Neural cell (in vitro differentiated cells): Measurements from ENCODE around the gene IGFBP4. TPM values are rescaled to one million over a fixed set of nuclear protein-coding genes. Genes with fewer than 3 reads are reported as not detected.

Experiments
- H2AFZ ChIP-seq: fragments of 200-600, 300-800 bp; sonication (generic), shearing (Covaris generic); 2 replicates; pipeline ENCODE4 v1.6.0; 2014; ENCODE audit warnings: low read depth, mild to moderate bottlenecking, antibody characterized with exemption, low read length, moderate library complexity
- H3F3A ChIP-seq: fragments of 200-600 bp; shearing (Covaris generic); 2 replicates; pipeline ENCODE4 v1.6.1; 2016; ENCODE audit warnings: mild to moderate bottlenecking, moderate library complexity, mixed read lengths, antibody characterized with exemption, low read length; ENCODE audit not compliant: insufficient read depth, poor library complexity, severe bottlenecking
- H3K27ac ChIP-seq: fragments of 200-600, 300-800 bp; sonication (generic), shearing (Covaris generic); 2 replicates; pipeline ENCODE4 v1.5.1; 2014; ENCODE audit warnings: mild to moderate bottlenecking, low read length, moderate library complexity
- H3K27me3 ChIP-seq: fragments of 300-800, 200-600 bp; sonication (generic), shearing (Covaris generic); 2 replicates; pipeline ENCODE4 v1.6.0; 2014; ENCODE audit warnings: mild to moderate bottlenecking, low read depth, low read length, moderate library complexity; ENCODE audit not compliant: insufficient read depth
- H3K36me3 ChIP-seq: fragments of 300-800, 200-600 bp; sonication (generic), shearing (Covaris generic); 2 replicates; pipeline ENCODE4 v1.5.1; 2014; ENCODE audit warnings: mild to moderate bottlenecking, antibody characterized with exemption, low read length, moderate library complexity; ENCODE audit not compliant: insufficient read depth
- H3K4me2 ChIP-seq: fragments of 300-800, 200-600 bp; sonication (generic), shearing (Covaris generic); 2 replicates; pipeline ENCODE4 v1.6.0; 2014; ENCODE audit warnings: mild to moderate bottlenecking, low read length
- H3K4me3 ChIP-seq: fragments of 300-800, 200-600 bp; sonication (generic), shearing (Covaris generic); 2 replicates; pipeline ENCODE4 v1.5.1; 2014; ENCODE audit warnings: mild to moderate bottlenecking, low read length, moderate library complexity
- H3K79me2 ChIP-seq: fragments of 200-600 bp; shearing (Covaris generic); replicated peaks from 2 replicates; pipeline ENCODE4 v1.6.0; 2014; ENCODE audit warnings: mild to moderate bottlenecking, low read length, moderate library complexity; ENCODE audit not compliant: insufficient read depth
- H3K9ac ChIP-seq: fragments of 300-800, 200-600 bp; sonication (generic), shearing (Covaris generic); 2 replicates; pipeline ENCODE4 v1.6.1; 2016; ENCODE audit warnings: mild to moderate bottlenecking, low read length, mixed read lengths
- H3K9me2 ChIP-seq: fragments of 200-600 bp; shearing (Covaris generic); 2 replicates; pipeline ENCODE4 v1.6.1; 2016; ENCODE audit warnings: mild to moderate bottlenecking, low read length, mixed read lengths; ENCODE audit not compliant: insufficient read depth
- H3K9me3 ChIP-seq: fragments of 200-600, 300-800 bp; sonication (generic), shearing (Covaris generic); 2 replicates; pipeline ENCODE4 v1.6.1; 2016; ENCODE audit warnings: mild to moderate bottlenecking, mixed run types, low read length, moderate library complexity, mixed read lengths
- H4K20me1 ChIP-seq: fragments of 200-600 bp; shearing (Covaris generic); 2 replicates; pipeline ENCODE4 v1.6.1; 2016; ENCODE audit warnings: mild to moderate bottlenecking, mixed run types; ENCODE audit not compliant: insufficient read depth
- EP300 ChIP-seq: fragments of 450-650 bp; conservative IDR thresholded peaks from 2 replicates; pipeline ENCODE4 v1.6.1; 2014; ENCODE audit warnings: antibody characterized with exemption, mild to moderate bottlenecking, moderate library complexity; ENCODE audit not compliant: poor library complexity, severe bottlenecking
- EZH2 ChIP-seq: fragments of 200-600, 300-800 bp; shearing (Covaris generic), sonication (generic); IDR thresholded peaks from 2 replicates; pipeline ENCODE4 v1.6.1; 2014; ENCODE audit warnings: antibody characterized with exemption, low read length, borderline replicate concordance, mild to moderate bottlenecking; ENCODE audit not compliant: insufficient read depth, poor library complexity, severe bottlenecking
- MXI1 ChIP-seq: fragments of 450-650 bp; conservative IDR thresholded peaks from 2 replicates; pipeline ENCODE4 v1.6.1; 2014; ENCODE audit warnings: antibody characterized with exemption, mild to moderate bottlenecking; ENCODE audit not compliant: poor library complexity, severe bottlenecking
- POLR2AphosphoS5 ChIP-seq: IDR thresholded peaks from 2 replicates; pipeline ENCODE4 v1.6.1; 2012
- RAD21 ChIP-seq: fragments of 450-650 bp; conservative IDR thresholded peaks from 2 replicates; pipeline ENCODE4 v1.6.1; 2014; ENCODE audit warnings: antibody characterized with exemption, mild to moderate bottlenecking, moderate library complexity
- REST ChIP-seq: IDR thresholded peaks from 2 replicates; pipeline ENCODE4 v1.6.1; 2012; ENCODE audit warnings: borderline replicate concordance
- SMC3 ChIP-seq: fragments of 450-650 bp; conservative IDR thresholded peaks from 2 replicates; pipeline ENCODE4 v1.6.1; 2014; ENCODE audit warnings: antibody characterized with exemption, mild to moderate bottlenecking, moderate library complexity; ENCODE audit not compliant: poor library complexity
- TAF1 ChIP-seq: IDR thresholded peaks from 2 replicates; pipeline ENCODE4 v1.6.1; 2012; ENCODE audit warnings: low read depth
- polyA plus RNA-seq: library from polyadenylated mRNA; depleted of rRNA; stranded (reverse); fragments of >200 nt; gene quantifications from 2 replicates; pipeline ENCODE4 v1.2.3, GENCODE V29; 2014
- TF ChIP-seq, protein P1 (sequence below): fragments of 450-650 bp; IDR thresholded peaks from 2 replicates; pipeline ENCODE4 v1.5.1; 2014; ENCODE audit warnings: antibody characterized with exemption, mild to moderate bottlenecking, moderate library complexity; ENCODE audit not compliant: poor library complexity, severe bottlenecking

Gene IGFBP4
- polyA plus RNA-seq, 1 donor from 2014 or later = 1.3 TPM

DNA sequence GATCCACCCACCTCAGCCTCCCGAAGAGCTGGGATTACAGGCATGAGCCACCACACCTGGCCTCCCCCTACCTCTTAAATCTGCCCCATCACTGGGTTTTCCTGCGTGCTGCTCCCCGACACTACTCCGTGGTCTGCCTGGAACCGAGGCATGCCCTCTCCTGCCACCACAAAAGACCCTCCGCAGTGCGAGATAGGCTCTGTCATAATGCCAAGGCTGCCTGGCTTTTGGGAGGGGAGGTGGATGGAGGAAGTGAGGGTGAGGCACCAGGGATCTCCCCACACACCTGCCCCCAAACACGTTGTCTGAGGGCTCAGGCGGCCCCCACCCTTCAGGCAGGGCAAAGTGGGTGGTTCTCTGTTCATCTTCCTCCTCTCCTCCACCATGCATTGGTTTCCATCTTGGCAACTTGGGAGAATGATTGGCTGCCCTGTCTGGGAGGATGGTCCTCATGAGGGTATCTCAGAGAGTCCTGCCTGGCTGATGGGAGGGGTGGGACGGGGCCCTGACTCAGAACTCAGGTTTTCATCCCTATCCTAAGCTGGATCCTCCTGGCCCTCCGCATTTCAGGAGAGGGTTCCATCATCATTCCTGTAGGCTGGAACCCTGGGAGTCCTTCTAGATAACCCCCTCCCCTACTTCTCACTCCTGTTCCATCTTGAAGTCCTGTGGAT lies 23.2 kb downstream of the IGFBP4 start:
- Histone ChIP-seq H3K4me3 (no peak overlapping the region), H3K27ac (no peak overlapping the region), H4K20me1 (no peaks in the 10 kb centered on the region), H2AFZ (no peak overlapping the region), H3K79me2 (no peaks in the 10 kb centered on the region), H3F3A (no peaks in the 10 kb centered on the region), H3K4me2 (no peak overlapping the region), H3K36me3 (no peaks in the 10 kb centered on the region), H3K9ac (no peak overlapping the region), H3K9me2 (no peaks in the 10 kb centered on the region), H3K27me3 (no peaks in the 10 kb centered on the region), H3K9me3 (no peaks in the 10 kb centered on the region)
- TF ChIP-seq SMC3 = no peak
- TF ChIP-seq EP300 = no peak
- no peak for TF ChIP-seq REST
- no peak for TF ChIP-seq MXI1
- TF ChIP-seq TAF1 = no peak
- TF ChIP-seq RAD21 = no peak

GRCh38 chr17:40467281-40467867 lies 24.1 kb downstream of the IGFBP4 start:
- Histone ChIP-seq H3K27me3 (no peaks in the 10 kb centered on the region), H3K27ac (no peak overlapping the region), H3F3A (no peaks in the 10 kb centered on the region), H3K9me2 (no peaks in the 10 kb centered on the region), H3K36me3 (no peaks in the 10 kb centered on the region), H3K4me3 (no peak overlapping the region), H4K20me1 (no peaks in the 10 kb centered on the region), H3K79me2 (no peaks in the 10 kb centered on the region), H3K9ac (no peak overlapping the region), H2AFZ (no peak overlapping the region), H3K9me3 (peaks cover 3% of the 10 kb centered on the region), H3K4me2 (no peak overlapping the region)
- TF ChIP-seq RAD21 (no peak), POLR2AphosphoS5 (no peak), MXI1 (no peak), TAF1 (no peak), REST (no peak), EP300 (no peak), SMC3 (no peak), EZH2 (no peak)
- TF ChIP-seq, protein P1, sequence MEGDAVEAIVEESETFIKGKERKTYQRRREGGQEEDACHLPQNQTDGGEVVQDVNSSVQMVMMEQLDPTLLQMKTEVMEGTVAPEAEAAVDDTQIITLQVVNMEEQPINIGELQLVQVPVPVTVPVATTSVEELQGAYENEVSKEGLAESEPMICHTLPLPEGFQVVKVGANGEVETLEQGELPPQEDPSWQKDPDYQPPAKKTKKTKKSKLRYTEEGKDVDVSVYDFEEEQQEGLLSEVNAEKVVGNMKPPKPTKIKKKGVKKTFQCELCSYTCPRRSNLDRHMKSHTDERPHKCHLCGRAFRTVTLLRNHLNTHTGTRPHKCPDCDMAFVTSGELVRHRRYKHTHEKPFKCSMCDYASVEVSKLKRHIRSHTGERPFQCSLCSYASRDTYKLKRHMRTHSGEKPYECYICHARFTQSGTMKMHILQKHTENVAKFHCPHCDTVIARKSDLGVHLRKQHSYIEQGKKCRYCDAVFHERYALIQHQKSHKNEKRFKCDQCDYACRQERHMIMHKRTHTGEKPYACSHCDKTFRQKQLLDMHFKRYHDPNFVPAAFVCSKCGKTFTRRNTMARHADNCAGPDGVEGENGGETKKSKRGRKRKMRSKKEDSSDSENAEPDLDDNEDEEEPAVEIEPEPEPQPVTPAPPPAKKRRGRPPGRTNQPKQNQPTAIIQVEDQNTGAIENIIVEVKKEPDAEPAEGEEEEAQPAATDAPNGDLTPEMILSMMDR = no peak
